Epithelial cell of proximal tubule (primary cell): ENCODE data around the gene ARMC9. TPM values are rescaled to one million over a fixed set of nuclear protein-coding genes. Genes with fewer than 3 reads are reported as not detected.

Experiments used
- DNase-seq: peaks from one replicate; pipeline ENCODE4 v3.0.0-alpha.2; 2011; ENCODE audit warnings: low read depth
- H3K4me3 ChIP-seq: 2 replicates; pipeline ENCODE4 v1.5.1; 2011; ENCODE audit warnings: low read depth, mild to moderate bottlenecking, low read length
- CTCF ChIP-seq: conservative IDR thresholded peaks from 2 replicates; pipeline ENCODE4 v1.5.1; 2012; ENCODE audit warnings: low read depth, mild to moderate bottlenecking, low read length
- total RNA-seq: library from RNA; depleted of rRNA; stranded (reverse); fragments of >200 nt; gene quantifications from 2 replicates; pipeline ENCODE4 v1.2.3, GENCODE V29; 2015

Gene ARMC9
- total RNA-seq, 1 donor from 2014 or later = 12.6 TPM

DNA sequence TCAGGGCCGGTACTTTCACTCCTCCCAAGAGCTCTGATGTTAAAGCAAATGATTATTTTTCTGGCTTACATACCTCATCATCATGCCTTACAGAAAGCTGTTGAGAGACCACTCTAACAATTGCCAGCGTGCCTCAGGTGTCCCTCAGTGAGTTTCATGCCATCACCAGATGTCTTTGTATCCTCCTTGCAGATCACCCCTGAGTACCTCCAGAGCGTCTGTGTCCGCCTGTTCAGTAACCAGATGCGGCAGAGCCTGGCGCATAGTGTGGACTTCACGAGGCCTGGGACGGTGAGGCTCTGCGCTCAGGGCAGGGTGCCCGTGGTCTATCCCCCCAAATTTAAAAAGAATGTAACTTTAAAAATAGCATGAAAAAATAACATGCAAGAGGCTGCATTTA, 41.3 kb downstream of the ARMC9 start:
- TF ChIP-seq CTCF = no peak
- no peak for DNase-seq

DNA sequence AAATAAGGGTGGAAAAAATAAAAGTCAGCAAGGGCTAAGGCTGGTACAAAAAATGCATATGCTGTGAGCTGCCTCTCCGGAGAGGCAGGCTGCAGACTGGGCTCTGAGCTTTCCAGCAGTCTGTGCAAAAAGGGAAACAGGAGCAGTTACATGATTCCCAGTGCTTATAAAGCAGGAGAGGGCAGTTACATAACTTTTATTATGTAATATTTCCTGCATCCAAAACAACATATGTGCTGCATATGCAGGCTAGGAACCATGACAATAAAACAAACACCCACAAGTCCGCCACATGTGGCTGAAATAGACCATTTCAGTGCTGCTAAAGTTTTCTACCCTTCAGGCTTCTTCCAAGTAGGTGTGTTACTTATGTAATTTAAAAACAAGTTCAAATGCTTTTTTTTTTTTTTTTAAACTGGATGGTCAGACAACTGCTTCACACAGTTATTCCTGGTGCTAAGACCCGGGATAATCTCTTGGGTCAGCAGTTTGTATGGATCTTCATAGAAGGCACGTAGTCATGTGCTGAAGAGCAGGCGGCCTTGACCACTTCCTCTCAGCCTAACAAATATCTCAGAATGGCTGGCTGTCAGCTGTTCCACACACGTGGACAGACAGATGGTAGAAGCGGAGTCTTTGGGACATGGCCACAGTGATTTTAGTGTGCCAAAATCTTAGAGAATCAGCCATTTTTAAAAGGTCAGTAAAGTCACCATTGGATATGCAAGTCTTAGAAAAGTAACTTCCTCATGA, 43.5 kb downstream of the ARMC9 start:
- no peak overlapping the region for H3K4me3 ChIP-seq
- no peak for TF ChIP-seq CTCF
- no peak for DNase-seq

More for the DNA sequence above, 41.3 kb downstream of the ARMC9 start:
- no peak overlapping the region for H3K4me3 ChIP-seq

DNA sequence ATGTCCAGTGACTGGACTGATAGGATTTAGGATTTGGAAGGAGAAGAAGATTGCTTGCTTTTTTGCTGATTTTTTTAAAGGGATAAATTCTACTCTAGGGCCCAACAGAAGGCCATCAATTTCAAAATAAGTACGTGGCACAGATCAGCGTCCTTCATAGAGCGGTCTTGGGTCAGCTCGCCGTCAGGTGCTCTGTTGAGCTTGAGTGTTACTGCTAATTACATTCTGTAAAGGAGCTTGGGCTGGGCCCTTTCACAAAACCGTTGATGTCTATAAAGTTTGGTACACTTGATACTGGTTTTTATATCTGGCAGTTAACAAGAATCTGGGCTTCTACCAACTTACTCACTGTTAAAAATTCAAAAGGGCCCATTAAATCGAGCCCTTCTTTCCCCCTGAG, 45.4 kb downstream of the ARMC9 start:
- no peak overlapping the region for H3K4me3 ChIP-seq
- TF ChIP-seq CTCF = no peak
- DNase-seq = no peak

DNA sequence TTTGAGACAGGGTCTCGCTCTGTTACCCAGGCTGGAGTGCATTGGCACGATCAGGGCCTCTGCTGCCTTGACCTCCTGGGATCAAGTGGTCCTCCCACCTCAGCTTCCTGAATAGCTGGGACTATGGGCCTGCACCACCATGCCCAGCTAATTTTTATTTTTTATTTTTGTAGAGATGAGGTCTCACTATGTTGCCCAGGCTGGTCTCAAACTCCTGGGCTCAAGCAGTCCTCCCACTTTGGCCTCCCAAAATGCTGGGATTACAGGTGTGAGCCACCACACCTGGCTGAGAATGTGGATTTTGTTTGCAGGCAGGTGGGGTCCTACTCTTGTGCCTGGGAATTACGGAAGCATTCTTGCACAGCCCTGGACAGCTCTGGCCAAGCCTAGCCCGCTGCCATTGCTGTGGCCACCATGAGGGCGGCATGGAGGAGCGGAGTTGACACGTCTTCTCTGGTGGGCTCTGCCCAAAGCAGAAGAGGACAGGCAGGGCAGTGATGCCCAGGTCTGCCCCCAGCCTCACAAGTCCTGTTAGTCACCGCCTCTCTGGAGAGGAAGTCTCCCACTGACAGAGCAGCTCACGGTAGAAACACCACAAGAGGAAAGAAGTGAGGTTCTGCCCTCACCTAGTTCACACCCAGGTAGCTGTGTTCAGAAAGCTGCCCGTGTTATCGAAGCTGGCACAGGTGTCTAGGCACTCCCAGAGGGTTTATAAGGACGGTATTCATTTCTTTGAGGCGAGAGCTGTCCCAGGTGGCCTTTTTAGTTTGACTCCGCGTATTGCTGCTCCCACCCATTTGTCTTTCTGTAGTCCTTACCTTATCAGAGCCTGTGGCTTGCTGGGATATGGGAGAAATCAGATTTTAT, 46.2 kb downstream of the ARMC9 start:
- no peak for TF ChIP-seq CTCF
- no peak overlapping the region for H3K4me3 ChIP-seq
- no peak for DNase-seq

GRCh38 chr2:231245249-231246094, 47.0 kb downstream of the ARMC9 start:
- peak; percentile 35 for TF ChIP-seq CTCF
- no peak for DNase-seq
- H3K4me3 ChIP-seq = no peak overlapping the region

GRCh38 chr2:231246171-231246842, 47.9 kb downstream of the ARMC9 start:
- TF ChIP-seq CTCF = no peak
- no peak overlapping the region for H3K4me3 ChIP-seq
- no peak for DNase-seq
